ENCODE measurements around the gene ADAMTS16.

- TF ChIP-seq POLR2A (IDR thresholded peaks at IDR 0.05) (no peak), CTCF (IDR thresholded peaks at IDR 0.05) (no peak)
Measured at GRCh38 chr5:5132234-5132633, 7.9 kb upstream of the ADAMTS16 start.
